ENCODE results near the gene NGB. TPM values are rescaled to one million over a fixed set of nuclear protein-coding genes. Genes with fewer than 3 reads are reported as not detected.

The NGB gene
- total and polyA plus RNA-seq, 2 of the 8 experiments (the other 6 are each of a cell fraction or from before 2014, with no cell fraction given), result 0.30 to 0.60 TPM

GRCh38 chr14:77245820-77246219 lies 25.2 kb downstream of the NGB start:
- Histone ChIP-seq H3K79me2 (ENCODE audit: control insufficient read depth in 1 of 2, insufficient read depth in 2 of 2, low read length in 2 of 2) (no peaks in the 10 kb centered on the region), H3K14ac (ENCODE audit: insufficient read length) (no peak overlapping the region), H2BK12ac (ENCODE audit: low read depth, low read length) (no peak overlapping the region), H3K23me2 (ENCODE audit: low read depth, low read length) (no peaks in the 10 kb centered on the region), H3K23ac (ENCODE audit: insufficient read length) (no peak overlapping the region), H3K18ac (ENCODE audit: extremely low read depth, low read length) (no peak overlapping the region), H4K8ac (ENCODE audit: extremely low read depth, insufficient read depth, low read length) (no peak overlapping the region), H3K36me3 (ENCODE audit: control insufficient read depth in 2 of 4, insufficient read depth in 4 of 4, low read length in 3 of 4) (no peaks in the 10 kb centered on the region; a peak in 4 of 8 replicates), H2BK5ac (ENCODE audit: low read depth, low read length) (no peak overlapping the region), H4K91ac (replicated peaks; ENCODE audit: insufficient read length, low read length) (no peak overlapping the region), H3K9ac (replicated peaks in 1 of 4; ENCODE audit: extremely low read depth in 1 of 4, low read depth in 3 of 4, low read length in 3 of 4) (no peak overlapping the region), H2BK120ac (replicated peaks; ENCODE audit: low read depth, low read length) (no peak overlapping the region), H2AK5ac (ENCODE audit: low read depth, low read length) (no peak overlapping the region), H2BK20ac (ENCODE audit: low read length) (no peak overlapping the region), H2BK15ac (ENCODE audit: low read length) (no peak overlapping the region), H3K4me3 (ENCODE audit: extremely low read depth in 1 of 4, insufficient read depth in 2 of 4, low read depth in 3 of 4, low read length in 4 of 4) (no peak overlapping the region), H3K4me2 (ENCODE audit: insufficient read depth in 1 of 2, low read depth in 2 of 2, low read length in 2 of 2) (no peak overlapping the region), H4K5ac (ENCODE audit: insufficient read length, low read depth, low read length) (no peak overlapping the region), H2AFZ (ENCODE audit: low read length) (no peak overlapping the region), H3K79me1 (ENCODE audit: low read depth, low read length) (no peaks in the 10 kb centered on the region), H3K56ac (replicated peaks; ENCODE audit: insufficient read length, low read depth, low read length) (no peak overlapping the region), H3K9me3 (ENCODE audit: insufficient read depth in 2 of 2, low read depth in 1 of 2, low read length in 1 of 2) (no peaks in the 10 kb centered on the region), H3K27ac (ENCODE audit: low read depth, low read length) (no peak overlapping the region), H3K4ac (replicated peaks; ENCODE audit: insufficient read length, low read depth, low read length) (no peak overlapping the region), H3K4me1 (replicated peaks in 1 of 4; ENCODE audit: control insufficient read depth in 3 of 4, insufficient read depth in 4 of 4, low read length in 3 of 4) (no peaks in the 10 kb centered on the region; a peak in 1 of 7 replicates), H4K20me1 (replicated peaks in 1 of 2; ENCODE audit: control insufficient read depth in 1 of 2, insufficient read depth in 2 of 2, low read length in 2 of 2) (peaks cover 0 to 2% of the 10 kb centered on the region in 2 experiments), H3K27me3 (replicated peaks in 1 of 4; ENCODE audit: control insufficient read depth in 3 of 4, extremely low read depth in 1 of 4, insufficient read depth in 3 of 4, low read length in 3 of 4) (no peaks in the 10 kb centered on the region)
- WGBS, 2 experiments (ENCODE audit: extremely low coverage in 1 of 2, insufficient coverage in 1 of 2, insufficient read length in 1 of 2, insufficient replicate concordance in 2 of 2, low coverage in 1 of 2, low lambda C conversion rate in 2 of 2, missing lambda C conversion rate in 1 of 2), result 81% methylated on average over 4 of the region's 4 CpGs; no CpG with 5 or more reads in 1 of the 2 experiments
- CTCF ChIA-PET (ENCODE audit: partially characterized antibody), result interaction anchor here (0.6 to 3.1 kb wide), 37 partner anchors 8 to 1260 kb away, joined by 3 to 26 read pairs (median 5); partner anchors contain the start of gene IFT43
- FAIRE-seq (peak; percentile 58), DNase-seq (ENCODE audit: low read depth in 1 of 2, low spot score in 2 of 2) (no peak)
- POLR2A ChIA-PET (ENCODE audit: partially characterized antibody), result no interaction called here
- TF ChIP-seq SP4 (IDR thresholded peaks at IDR 0.05; ENCODE audit: low read length), result no peak
- no peak for TF ChIP-seq ZNF274 (IDR thresholded peaks at IDR 0.05; ENCODE audit: borderline replicate concordance, extremely low read depth, low read length)
- TF ChIP-seq SRF (IDR thresholded peaks at IDR 0.05; ENCODE audit: low read depth, low read length), result no peak
- TF ChIP-seq POU5F1 (IDR thresholded peaks at IDR 0.05; ENCODE audit: low read depth, low read length), result no peak
- TF ChIP-seq CREB1 (IDR thresholded peaks at IDR 0.05), result no peak
- TF ChIP-seq CTCF (IDR thresholded peaks at IDR 0.05; ENCODE audit: control extremely low read depth in 1 of 3, insufficient read depth in 1 of 3, low read depth in 1 of 3, low read length in 3 of 3), result peak in 2 of 3 experiments; percentile 50 to 64; a peak in 3 of 4 replicates
- TF ChIP-seq E2F6 (IDR thresholded peaks at IDR 0.05), result no peak
- TF ChIP-seq CEBPB (IDR thresholded peaks at IDR 0.05; ENCODE audit: low read depth, low read length), result no peak
- TF ChIP-seq USF2 (IDR thresholded peaks at IDR 0.05; ENCODE audit: low read length), result no peak
- TF ChIP-seq RAD21 (IDR thresholded peaks at IDR 0.05 in 1 of 2, conservative IDR thresholded peaks at IDR 0.05 in 1 of 2; ENCODE audit: low read depth in 2 of 2, low read length in 2 of 2), result peak; percentile 48 to 62; a peak in 3 of 4 replicates

All from H1 (cell line).